ENCODE data around the gene WWOX.

- TF ChIP-seq MAX (IDR thresholded peaks at IDR 0.05; ENCODE audit: low read depth, low read length) = no peak
- no peak for TF ChIP-seq CTCF (IDR thresholded peaks at IDR 0.05; ENCODE audit: low read depth, low read length)
- no peak for TF ChIP-seq POLR2A (IDR thresholded peaks at IDR 0.05; ENCODE audit: extremely low read depth, insufficient read length)
Measured at GRCh38 chr16:78659216-78659615, 559.8 kb downstream of the WWOX start.

Measured in NB4 (cell line).